ENCODE measurements around the gene UBL7. TPM values are rescaled to one million over a fixed set of nuclear protein-coding genes. Genes with fewer than 3 reads are reported as not detected.
A peak's percentile ranks its signal among the peaks of the same experiment; 100 is the strongest.

The UBL7 gene
- 10 to 100 TPM; 27.3 to 66.0 (median 40.4) TPM for total RNA-seq

GRCh38 chr15:74460871-74461846 is at the start of gene UBL7:
UBL7 (minus strand) TSS chr15:74461160; CDS start chr15:74458867, 2,293 bp downstream.
- Histone ChIP-seq H3K36me3 (peaks cover 0 to 31% (median 0%) of the 10 kb centered on the region in 3 donors), H3K27ac (peak within 1 kb of the TSS; percentile 73 to 90 (median 82)), H3K4me1 (peaks cover 0 to 23% (median 7%) of the 10 kb centered on the region in 4 donors), H3K4me3 (peak within 1 kb of the TSS; percentile 53 to 73 (median 62)), H3K27me3 (no peaks in the 10 kb centered on the region), H3K9me3 (no peaks in the 10 kb centered on the region)
- WGBS, 2 donors: 0 to 1% methylated on average over 25 to 49 of the region's 54 CpGs
- DNase-seq (ENCODE audit: low spot score in 2 of 2): peak; percentile 94 to 97
- TF ChIP-seq CTCF (IDR thresholded peaks at IDR 0.05) (peak in 3 of 5 experiments; percentile 16 to 59 (median 31)), EP300 (IDR thresholded peaks at IDR 0.05) (peak; percentile 82 to 96), POLR2A (IDR thresholded peaks at IDR 0.05) (peak; percentile 76 to 85)

GRCh38 chr15:74506515-74506840 is 45.5 kb upstream of the UBL7 start:
- H3K36me3 ChIP-seq: peaks cover 0 to 20% (median 0%) of the 10 kb centered on the region in 3 donors
- 96 to 97% methylated on average over 4 of the region's 4 CpGs for WGBS, 2 donors
- DNase-seq (ENCODE audit: low spot score in 2 of 2): no peak
- H3K9me3 ChIP-seq: no peaks in the 10 kb centered on the region
- H3K4me1 ChIP-seq: no peaks in the 10 kb centered on the region
- no peak for TF ChIP-seq EP300 (IDR thresholded peaks at IDR 0.05)
- TF ChIP-seq POLR2A (IDR thresholded peaks at IDR 0.05): no peak
- no peak overlapping the region for H3K27ac ChIP-seq
- H3K4me3 ChIP-seq: no peak overlapping the region
- no peaks in the 10 kb centered on the region for H3K27me3 ChIP-seq

GRCh38 chr15:74505837-74506514 is 45.0 kb upstream of the UBL7 start:
- no peaks in the 10 kb centered on the region for H3K27me3 ChIP-seq
- 91 to 94% methylated on average over 6 of the region's 6 CpGs for WGBS, 2 donors
- H3K4me1 ChIP-seq: no peaks in the 10 kb centered on the region
- H3K4me3 ChIP-seq: no peak overlapping the region
- no peak for DNase-seq (ENCODE audit: low spot score in 2 of 2)
- H3K27ac ChIP-seq: no peak overlapping the region
- H3K36me3 ChIP-seq: peaks cover 0 to 20% (median 0%) of the 10 kb centered on the region in 3 donors
- TF ChIP-seq CTCF (IDR thresholded peaks at IDR 0.05): no peak
- H3K9me3 ChIP-seq: no peaks in the 10 kb centered on the region

GRCh38 chr15:74504836-74505235 is 43.9 kb upstream of the UBL7 start:
- WGBS, 2 donors: 96 to 97% methylated on average over 4 of the region's 4 CpGs
- peaks cover 0 to 20% (median 0%) of the 10 kb centered on the region in 3 donors for H3K36me3 ChIP-seq
- no peak for DNase-seq (ENCODE audit: low spot score in 2 of 2)
- H3K9me3 ChIP-seq: no peaks in the 10 kb centered on the region
- H3K27me3 ChIP-seq: no peaks in the 10 kb centered on the region
- H3K4me1 ChIP-seq: no peaks in the 10 kb centered on the region
- H3K4me3 ChIP-seq: no peak overlapping the region
- no peak for TF ChIP-seq CTCF (IDR thresholded peaks at IDR 0.05)
- TF ChIP-seq POLR2A (IDR thresholded peaks at IDR 0.05): no peak
- no peak for TF ChIP-seq EP300 (IDR thresholded peaks at IDR 0.05)
- no peak overlapping the region for H3K27ac ChIP-seq

GRCh38 chr15:74504418-74504817 is 43.5 kb upstream of the UBL7 start:
- Histone ChIP-seq H3K27ac (no peak overlapping the region), H3K9me3 (no peaks in the 10 kb centered on the region), H3K27me3 (no peaks in the 10 kb centered on the region), H3K36me3 (peaks cover 0 to 20% (median 0%) of the 10 kb centered on the region in 3 donors), H3K4me1 (no peaks in the 10 kb centered on the region), H3K4me3 (no peak overlapping the region)
- WGBS, 2 donors: 93 to 97% methylated on average over 3 of the region's 3 CpGs
- TF ChIP-seq CTCF (IDR thresholded peaks at IDR 0.05) (no peak), POLR2A (IDR thresholded peaks at IDR 0.05) (no peak), EP300 (IDR thresholded peaks at IDR 0.05) (no peak)
- no peak for DNase-seq (ENCODE audit: low spot score in 2 of 2)
